NCI-H82 (cell line): Measurements from ENCODE around the gene SUN3.
"Not testable (repeated sequence)": the region's sequence is repeated elsewhere in the genome, so short reads cannot be mapped to it uniquely, and the experiment has no call there.

Experiments
- DNase-seq: peaks from one replicate; lab custom pipeline; 2025; lab: John Stamatoyannopoulos, UW

The SUN3 gene

DNA sequence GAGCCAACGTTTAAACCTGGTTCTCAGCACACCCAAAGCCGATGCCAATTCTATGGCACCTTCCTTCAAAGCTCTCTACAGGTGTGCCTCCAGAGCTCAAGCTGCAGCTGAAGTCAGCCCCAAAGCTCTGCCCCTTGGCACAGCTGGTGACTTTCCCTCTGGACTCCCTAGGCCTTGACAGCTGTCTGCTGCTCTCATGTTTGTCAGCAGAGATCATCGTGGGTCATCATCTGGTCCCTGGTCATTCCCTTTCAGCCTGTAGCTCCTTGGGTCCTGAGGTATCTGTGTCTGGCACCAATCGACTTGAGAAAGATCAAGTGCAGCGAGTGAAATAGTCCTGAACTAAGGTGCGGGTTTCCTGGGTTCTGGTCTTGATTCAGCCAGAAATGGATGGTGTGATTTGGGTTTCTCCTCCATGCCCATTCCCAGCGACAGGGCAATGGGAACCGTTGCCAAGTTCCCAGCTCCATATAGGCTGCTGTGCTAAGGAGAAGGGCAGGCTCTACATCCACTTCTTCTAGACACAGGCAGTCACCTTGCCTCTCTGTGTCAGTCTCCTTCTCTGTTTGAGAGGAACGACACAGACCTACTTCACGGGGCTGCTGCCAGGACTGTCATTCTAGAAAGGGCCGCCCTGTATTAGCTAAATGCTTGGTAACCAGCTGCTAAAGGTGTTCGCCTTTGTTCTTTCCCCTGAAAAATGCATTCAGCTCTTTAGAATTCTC lies 84.2 kb downstream of the SUN3 start:
- no peak for DNase-seq

DNA sequence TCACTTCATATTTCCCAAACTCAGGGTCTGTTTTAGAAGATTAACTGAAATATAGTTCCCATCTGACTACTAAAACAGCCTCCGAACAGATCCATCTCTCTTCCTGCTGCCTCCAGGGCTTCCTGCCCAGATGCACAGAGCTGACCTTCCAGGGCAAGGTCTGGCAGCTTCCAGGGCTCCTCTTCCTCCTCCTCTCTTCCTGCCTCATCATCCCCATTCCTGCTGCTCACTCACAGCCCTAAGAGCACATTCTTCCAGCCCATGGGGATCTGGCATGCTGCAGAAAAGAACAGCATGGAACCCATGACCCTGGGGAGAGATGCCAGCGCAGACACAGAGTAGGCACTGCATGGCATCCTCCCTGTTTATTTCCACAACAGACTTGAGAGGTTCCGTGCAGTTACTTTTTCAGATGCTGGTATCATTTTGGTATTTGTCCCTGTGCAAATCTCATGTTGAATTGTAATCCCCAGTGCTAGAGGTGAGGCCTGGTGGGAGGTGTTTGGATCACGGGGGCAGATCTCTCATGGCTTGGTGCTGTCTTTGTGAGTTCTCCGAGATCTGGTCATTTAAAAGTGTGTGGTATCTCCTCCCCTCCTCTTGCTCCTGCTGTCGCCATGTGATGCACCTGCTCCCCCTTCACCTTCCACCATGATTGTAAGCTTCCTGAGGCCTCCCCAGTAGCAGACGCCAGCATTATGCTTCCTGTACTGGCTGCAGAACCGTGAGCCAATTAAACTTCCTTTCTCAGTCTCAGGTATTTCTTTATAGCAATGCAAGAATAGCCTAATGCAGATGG lies 85.0 kb downstream of the SUN3 start:
- DNase-seq: no peak

DNA sequence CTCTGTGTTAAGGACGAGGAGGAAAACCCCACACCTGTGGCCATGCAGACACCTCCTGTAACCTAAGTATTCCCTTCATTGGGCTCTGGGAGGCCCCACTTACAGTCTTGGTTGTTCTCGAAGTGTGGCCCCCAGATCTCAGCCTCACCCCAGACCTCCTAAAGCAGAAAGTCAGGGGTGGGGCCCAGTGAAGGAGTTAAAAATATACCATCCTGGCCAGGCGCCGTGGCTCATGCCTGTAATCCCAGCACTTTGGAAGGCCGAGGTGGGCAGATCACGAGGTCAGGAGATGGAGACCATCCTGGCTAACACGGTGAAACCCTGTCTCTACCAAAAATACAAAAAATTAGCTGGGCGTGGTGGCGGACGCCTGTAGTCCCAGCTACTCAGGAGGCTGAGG lies 86.3 kb downstream of the SUN3 start:
- DNase-seq: not testable (repeated sequence)

DNA sequence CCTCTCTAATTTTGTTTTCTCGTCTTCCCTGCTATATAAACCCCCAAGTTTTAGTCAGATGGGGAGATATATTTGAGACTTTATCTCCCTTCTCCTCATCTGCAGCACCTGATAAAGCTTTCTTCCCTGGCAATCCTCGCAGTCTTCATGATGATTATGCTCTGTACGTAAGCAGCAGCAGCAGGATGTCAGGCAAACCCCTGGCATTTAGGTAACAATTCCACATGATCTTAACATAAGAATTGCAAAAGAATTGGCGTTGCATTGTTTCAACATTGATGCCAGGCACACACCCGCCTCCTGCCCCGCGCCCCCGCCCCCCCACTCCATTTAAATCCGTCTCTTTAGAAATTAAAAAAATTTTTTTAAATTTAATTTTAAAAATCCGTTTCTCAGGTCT lies 86.8 kb downstream of the SUN3 start:
- no peak for DNase-seq

DNA sequence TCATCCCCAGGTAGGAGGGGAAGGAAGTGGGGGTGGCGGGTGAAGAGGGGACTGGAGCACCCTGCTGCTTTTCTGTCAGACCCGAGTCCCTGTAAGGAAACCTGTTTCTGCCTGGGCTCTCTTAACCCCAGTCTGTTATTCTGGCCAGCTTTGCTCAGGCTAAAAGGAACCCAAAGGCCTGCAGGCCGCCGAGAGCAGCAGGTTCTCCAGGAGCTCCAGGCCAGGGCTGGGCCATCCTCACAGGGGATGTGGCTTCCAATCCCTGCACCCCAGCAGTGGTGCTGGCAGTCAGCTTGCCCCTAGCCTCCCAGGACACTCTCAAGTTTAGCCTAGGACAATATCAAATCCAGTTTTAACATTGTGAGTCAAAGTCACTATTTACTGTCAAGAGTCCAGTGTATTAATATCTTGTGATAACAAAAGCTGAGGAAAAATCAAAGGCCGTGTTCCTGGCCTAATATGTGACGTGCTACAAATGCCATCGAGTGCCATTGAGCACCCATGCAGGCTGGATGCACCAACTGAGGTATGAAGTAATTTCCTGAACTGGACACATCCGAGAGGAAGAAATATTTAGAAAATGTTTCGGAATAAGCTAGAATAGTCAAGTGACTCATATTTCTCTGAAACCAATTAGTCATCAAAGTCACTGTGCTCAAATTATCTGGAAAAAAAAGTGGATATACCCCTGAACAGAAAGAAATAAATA lies 87.6 kb downstream of the SUN3 start:
- DNase-seq: no peak

DNA sequence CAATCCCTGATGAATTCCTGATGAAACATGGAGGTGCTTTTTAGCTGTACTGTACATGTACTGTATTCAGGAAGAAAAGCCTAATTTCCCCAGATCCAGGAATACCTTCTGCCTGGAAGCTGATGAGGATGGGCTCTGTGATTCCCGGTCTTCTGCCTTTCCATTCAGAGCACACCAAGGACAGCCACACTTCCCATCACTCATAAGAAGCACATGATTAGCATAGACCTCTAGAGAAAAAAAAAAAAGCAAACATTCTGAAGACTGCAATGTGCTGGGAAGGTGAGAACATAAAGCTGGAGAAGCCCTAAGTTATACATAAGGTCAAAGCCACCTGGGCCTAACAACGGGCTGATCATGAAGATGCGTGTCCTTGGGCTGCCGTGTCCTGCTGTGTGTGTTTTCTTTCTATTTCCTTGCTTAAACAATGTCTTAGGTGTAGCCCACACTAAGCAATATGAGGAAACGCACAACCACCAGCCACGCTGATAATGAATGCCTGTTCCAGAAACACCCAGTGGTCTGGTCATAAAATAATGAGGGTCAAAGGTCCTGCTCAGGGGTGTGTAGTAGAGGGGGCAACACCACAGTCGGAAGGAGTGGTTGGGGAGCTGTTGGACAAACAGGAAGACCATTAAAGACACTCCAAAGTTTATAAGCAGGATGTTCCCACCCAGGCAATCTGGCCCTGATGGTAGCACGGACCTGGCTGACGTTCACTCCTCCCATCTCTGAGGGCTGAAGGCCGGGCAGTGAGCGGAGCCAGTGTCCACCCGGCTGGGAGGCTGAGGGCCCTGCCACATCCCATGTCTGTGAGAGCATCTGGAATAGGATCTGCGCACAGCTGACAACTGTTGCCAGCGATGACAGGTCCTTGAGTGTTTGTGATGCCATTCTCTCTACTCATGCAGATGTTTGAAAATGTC lies 88.6 kb downstream of the SUN3 start:
- DNase-seq: no peak

DNA sequence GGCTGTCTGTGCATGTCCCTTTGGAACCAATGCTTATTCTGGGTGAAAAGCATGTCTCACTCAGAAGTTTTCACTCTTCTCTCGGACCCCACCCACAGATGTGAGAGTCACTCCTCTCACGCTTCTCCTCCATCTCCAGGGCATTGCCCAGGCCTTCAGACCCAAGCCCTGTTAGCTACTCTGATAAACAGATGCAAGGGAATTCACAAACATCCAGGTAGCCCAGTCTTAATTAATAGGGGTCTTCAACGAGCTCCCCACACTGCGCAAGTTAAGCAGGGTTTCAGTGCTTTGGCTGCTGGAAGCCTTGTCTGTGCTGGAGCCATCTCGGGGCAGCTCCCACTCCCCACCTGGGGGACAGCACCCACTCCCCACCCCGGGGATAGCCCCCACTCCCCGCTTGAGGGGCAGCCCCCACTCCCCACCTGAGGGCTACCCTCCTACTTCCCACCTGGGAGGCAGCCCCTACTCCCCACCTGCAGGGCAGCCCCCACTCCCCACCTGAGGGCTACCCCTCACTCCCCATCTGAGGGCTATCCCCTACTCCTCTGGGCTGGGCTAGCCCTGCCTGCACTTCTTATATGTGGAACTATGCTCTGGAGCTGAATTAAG lies 89.4 kb downstream of the SUN3 start:
- no peak for DNase-seq

DNA sequence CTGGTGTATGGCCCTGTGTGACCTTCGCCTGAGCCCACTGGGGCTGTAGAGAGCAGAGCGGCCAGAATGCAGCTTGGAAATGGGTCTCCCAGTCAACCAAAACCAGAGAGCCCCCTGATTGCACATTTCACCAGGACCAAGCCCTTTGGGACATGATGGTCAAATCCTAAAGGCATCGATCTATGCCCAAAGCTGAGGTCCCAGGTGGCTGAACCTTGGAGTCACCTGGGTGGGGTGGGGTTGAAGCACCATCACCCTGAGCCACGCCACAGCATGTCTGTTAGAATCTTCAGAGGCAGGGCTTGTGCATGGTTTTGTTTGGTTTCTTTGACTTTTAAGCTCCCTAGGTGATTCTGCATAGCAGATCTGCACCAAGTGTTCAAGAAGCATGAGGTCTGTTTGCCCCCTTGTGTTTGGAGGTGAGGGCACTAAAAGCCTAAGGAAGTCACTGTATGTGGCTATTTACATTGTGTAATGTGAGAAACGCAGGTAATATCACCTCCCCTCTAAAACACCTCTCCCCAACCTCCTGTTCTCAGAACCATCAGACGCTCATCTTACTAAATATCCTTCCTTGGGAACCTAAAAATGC lies 90.2 kb downstream of the SUN3 start:
- peak; percentile 23 for DNase-seq

DNA sequence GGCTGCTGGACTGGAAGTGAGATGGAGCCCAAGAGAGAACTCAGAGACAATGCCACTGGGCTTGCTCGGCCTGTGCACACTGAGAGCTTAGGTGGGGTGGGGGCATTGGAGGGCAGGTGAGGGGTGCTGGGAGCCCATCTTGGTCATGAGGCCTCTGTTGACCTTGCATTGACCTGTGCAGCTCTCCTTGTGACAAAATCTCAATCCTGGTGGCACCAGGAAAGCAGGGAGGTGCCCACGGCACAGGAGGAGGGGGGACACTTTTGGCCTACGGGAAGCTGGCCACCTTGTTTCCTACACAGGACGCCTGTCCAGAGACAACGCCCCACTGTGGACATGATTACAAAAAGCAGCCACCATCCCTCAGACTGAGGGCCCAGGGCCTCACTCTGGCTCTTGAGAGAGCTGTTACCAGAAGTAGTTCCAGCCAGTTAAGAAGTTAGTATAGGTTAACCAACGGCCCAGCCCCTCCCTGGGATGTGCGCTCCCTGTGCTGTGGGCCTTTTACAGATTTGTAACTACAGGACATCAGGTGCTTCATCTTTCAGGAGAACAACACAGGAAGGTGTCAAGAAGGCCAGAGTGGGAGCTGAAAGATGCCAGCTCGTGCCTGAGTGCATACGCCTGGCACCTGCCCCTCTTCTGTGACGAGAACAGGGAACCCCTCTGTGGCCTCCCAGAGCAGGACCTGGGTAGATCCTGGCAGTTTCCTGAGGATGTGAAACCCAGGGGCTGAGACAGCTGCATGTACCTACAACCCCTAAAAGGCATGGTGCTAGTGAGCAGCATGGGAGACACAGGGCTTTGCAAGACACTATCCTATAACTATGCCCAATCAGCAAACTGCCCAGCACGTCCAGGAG lies 91.0 kb downstream of the SUN3 start:
- DNase-seq: no peak
